Glomerular endothelial cell (primary cell): ENCODE data around the gene ASPM. TPM values are rescaled to one million over a fixed set of nuclear protein-coding genes. Genes with fewer than 3 reads are reported as not detected.

ENCODE experiments used
- DNase-seq: peaks from one replicate; pipeline ENCODE4 v3.0.0-alpha.2; 2011; ENCODE audit warnings: low read depth, low spot score; ENCODE audit errors: extremely low read depth
- total RNA-seq: library from RNA; depleted of rRNA; stranded (reverse); fragments of >200 nt; gene quantifications from 2 replicates; pipeline ENCODE4 v1.2.3, GENCODE V29; 2015

The ASPM gene
- 4.5 and 11.3 TPM in 2 replicates for total RNA-seq

GRCh38 chr1:197146101-197147095 lies at the start of gene ASPM:
TSS of gene ASPM (minus strand) at chr1:197146669. CDS start at chr1:197146437, 232 bp downstream.
- DNase-seq: peak; percentile 72

- DNase-seq: no peak
Measured at GRCh38 chr1:197195100-197195499, 48.6 kb upstream of the ASPM start.

GRCh38 chr1:197184190-197184589 lies 37.7 kb upstream of the ASPM start:
- no peak for DNase-seq

- DNase-seq: no peak
Measured at GRCh38 chr1:197183195-197183748, 36.8 kb upstream of the ASPM start.

- DNase-seq: no peak
Measured at GRCh38 chr1:197182716-197183115, 36.2 kb upstream of the ASPM start.

- DNase-seq: no peak
Measured at GRCh38 chr1:197181982-197182381, 35.5 kb upstream of the ASPM start.

GRCh38 chr1:197180252-197180878 lies 33.9 kb upstream of the ASPM start:
- DNase-seq: peak; percentile 27

- peak; percentile 5 for DNase-seq
Measured at GRCh38 chr1:197178998-197179397, 32.5 kb upstream of the ASPM start.

GRCh38 chr1:197174818-197175217 lies 28.3 kb upstream of the ASPM start:
- no peak for DNase-seq

- DNase-seq: no peak
Measured at GRCh38 chr1:197173571-197174507, 27.4 kb upstream of the ASPM start.

- DNase-seq: no peak
Measured at GRCh38 chr1:197171531-197171930, 25.1 kb upstream of the ASPM start.

- DNase-seq: no peak
Measured at GRCh38 chr1:197170538-197170937, 24.1 kb upstream of the ASPM start.

GRCh38 chr1:197159461-197159860 lies 13.0 kb upstream of the ASPM start:
- DNase-seq: no peak

- no peak for DNase-seq
Measured at GRCh38 chr1:197156692-197157091, 10.2 kb upstream of the ASPM start.

- DNase-seq: no peak
Measured at GRCh38 chr1:197152662-197153061, 6.2 kb upstream of the ASPM start.

GRCh38 chr1:197151185-197151584 lies 4.7 kb upstream of the ASPM start:
- DNase-seq: no peak

GRCh38 chr1:197150336-197151005 lies 4.0 kb upstream of the ASPM start:
- no peak for DNase-seq

- DNase-seq: no peak
Measured at GRCh38 chr1:197149340-197149739, 2.9 kb upstream of the ASPM start.

GRCh38 chr1:197145446-197146024 lies 934 bp downstream of the ASPM start:
- no peak for DNase-seq
